Bladder microvascular endothelial cell (primary cell): ENCODE measurements around the gene C1QC. TPM values are rescaled to one million over a fixed set of nuclear protein-coding genes. Genes with fewer than 3 reads are reported as not detected.

ENCODE experiments used
- total RNA-seq: library from RNA; depleted of rRNA; stranded (reverse); fragments of >200 nt; gene quantifications from 2 replicates; pipeline ENCODE4 v1.2.3, GENCODE V29; 2014

C1QC gene
- not detected in 2 replicates for total RNA-seq

DNA sequence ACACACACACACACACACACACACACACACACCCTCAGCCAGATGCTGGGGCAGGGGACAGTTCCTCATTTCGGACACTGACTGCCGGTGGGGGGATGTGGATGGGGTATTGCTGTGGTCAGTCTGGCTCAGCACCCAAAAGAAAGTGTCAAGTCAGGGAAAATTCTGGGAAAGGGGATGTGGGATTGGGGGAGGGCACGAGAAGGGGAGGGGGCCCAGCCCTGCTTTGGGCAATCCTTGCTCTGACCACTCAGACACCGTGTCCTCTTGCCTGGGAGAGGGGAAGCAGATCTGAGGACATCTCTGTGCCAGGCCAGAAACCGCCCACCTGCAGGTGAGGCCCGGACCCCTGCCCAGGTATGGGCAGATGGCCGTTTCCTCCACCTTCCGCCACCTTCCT, at the start of gene C1QC:
Gene C1QC, plus strand, starts transcription at position 253 of the 400 bp plus-strand sequence. CDS start 391 bp downstream, outside the sequence.

DNA sequence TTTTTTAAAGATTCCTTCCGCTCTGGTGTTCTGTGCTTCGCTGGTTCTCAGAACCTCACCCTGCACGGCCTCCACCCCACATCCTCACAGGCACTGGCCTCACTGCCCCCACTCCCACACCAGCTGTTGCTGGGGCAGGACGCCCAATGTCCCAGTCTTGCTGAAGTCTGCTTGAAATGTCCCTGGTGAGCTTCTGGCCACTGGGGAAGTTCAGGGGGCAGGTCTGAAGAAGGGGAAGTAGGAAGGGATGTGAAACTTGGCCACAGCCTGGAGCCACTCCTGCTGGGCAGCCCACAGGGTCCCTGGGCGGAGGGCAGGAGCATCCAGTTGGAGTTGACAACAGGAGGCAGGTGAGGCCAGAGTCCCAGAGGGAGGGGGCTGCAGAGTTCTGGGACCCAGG, 7.1 kb upstream of the C1QC start, which contains the start of gene C1QA:
Gene C1QA, plus strand, starts transcription at position 276 of the 400 bp plus-strand sequence. CDS start 989 bp downstream, outside the sequence.

DNA sequence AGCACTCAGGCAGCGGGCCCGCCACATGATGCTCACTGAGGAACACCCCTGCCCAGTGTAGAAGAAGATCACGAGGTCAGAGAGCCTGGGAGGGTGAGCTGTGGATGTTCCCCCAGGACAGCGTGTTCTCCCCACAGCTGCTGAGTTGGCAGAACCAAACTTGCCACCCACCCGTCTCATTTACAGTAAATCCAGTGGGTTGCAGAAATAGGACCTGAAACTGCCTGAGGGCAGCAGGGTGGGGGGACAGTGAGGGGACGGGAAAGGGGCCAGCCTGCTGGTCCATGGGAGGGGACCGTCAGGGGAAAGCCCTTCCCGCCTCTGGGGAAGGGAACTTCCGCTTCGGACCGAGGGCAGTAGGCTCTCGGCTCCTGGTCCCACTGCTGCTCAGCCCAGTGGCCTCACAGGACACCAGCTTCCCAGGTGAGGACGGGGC, 9.5 kb downstream of the C1QC start, which contains the start of gene C1QB:
Gene C1QB, plus strand, starts transcription at position 356 of the 436 bp plus-strand sequence. CDS start 6,227 bp downstream, outside the sequence.

Other genes starting within 250 kb of the C1QC start
- gene ZBTB40, start 191.8 kb upstream of the C1QC start, total RNA-seq: 5.8 and 14.3 TPM in 2 replicates
- gene EPHA8, start 80.1 kb upstream of the C1QC start, total RNA-seq: not detected in 2 replicates
- not detected in 2 replicates for gene C1QA, start 7.0 kb upstream of the C1QC start, total RNA-seq
- gene C1QB, start 9.6 kb downstream of the C1QC start, total RNA-seq: not detected in 2 replicates
- gene EPHB2, start 67.2 kb downstream of the C1QC start, total RNA-seq: 7.0 and 66.9 TPM in 2 replicates